8988T (cell line): ENCODE data around the gene TEK.
"Not testable (repeated sequence)": the region's sequence is repeated elsewhere in the genome, so short reads cannot be mapped to it uniquely, and the experiment has no call there.

Source experiments
- DNase-seq: peaks from one replicate; pipeline ENCODE4 v3.0.0; 2011

TEK gene

DNA sequence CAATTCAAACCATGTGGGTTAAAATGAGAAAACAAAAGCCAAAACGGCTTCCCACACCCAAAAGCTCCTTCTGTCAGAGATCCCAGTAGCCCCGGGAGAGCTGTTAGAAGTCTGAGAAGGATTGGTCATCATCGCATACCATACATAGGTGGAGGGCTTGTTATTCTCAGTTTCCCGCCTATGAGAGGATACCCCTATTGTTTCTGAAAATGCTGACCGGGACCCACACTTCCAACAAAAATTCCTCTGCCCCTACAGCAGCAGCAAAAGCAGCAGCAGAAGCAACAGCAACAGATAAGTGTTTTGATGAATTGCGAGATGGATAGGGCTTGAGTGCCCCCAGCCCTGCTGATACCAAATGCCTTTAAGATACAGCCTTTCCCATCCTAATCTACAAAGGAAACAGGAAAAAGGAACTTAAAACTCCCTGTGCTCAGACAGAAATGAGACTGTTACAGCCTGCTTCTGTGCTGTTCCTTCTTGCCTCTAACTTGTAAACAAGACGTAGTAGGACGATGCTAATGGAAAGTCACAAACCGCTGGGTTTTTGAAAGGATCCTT lies at the start of gene TEK:
TEK (plus strand) TSS at position 245 of the 561 bp plus-strand sequence. CDS start 366 bp downstream, outside the sequence.
- DNase-seq = no peak

DNA sequence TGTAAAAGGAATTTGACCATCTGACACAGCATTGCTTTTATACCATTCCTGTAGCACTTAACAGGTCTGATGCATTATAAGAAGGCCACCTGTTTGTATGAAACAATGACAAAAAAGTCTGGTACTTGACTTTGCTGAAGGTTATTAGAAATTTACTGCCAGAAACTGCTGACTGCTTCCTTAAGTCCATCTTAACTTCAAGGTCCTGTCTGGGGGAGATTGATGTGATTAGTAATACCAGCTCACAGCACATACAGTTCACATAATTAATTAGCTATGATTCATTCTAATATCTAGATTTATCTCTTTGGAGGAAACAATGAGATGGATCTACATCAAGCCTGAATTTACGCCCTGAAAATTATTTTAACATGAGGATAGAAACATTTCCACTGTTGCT lies 49.6 kb upstream of the TEK start:
- DNase-seq = no peak

DNA sequence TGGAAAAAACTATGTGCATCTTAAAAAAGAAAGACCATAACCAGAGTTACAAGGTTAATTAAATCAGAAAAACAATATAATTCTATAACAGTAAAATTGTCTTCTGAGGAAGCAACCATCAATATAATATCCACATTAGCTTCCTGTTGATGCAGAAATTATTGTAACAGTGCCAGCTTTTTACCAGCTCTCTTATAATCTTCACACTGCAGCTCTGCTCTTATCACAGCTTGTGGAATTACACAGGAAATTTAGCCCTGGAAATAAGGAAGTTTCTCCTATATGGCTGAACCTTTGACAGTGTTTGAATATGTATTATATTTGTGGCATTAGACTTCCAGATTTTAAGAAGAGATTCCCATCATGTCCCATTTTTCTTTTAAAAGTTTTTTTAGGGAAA lies 49.1 kb upstream of the TEK start:
- no peak for DNase-seq

DNA sequence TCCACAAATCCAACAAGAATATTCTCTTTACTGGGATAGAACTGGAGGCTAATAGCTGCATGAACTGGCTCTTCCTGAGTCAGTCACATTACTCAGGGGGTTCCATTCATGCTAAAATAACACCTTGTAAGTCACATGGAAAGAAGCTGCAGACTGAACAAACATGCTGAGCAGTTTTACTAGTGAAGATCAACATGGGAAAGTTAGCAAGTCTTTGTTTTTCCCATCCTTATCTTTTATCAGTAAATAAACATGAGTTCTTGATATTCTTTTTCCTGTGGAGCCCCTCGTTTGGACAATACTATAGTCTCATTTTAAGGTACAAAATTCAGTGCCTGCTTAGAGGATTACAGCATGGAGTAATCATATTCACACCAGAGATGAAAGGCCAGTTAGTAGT lies 43.7 kb upstream of the TEK start:
- DNase-seq = no peak

DNA sequence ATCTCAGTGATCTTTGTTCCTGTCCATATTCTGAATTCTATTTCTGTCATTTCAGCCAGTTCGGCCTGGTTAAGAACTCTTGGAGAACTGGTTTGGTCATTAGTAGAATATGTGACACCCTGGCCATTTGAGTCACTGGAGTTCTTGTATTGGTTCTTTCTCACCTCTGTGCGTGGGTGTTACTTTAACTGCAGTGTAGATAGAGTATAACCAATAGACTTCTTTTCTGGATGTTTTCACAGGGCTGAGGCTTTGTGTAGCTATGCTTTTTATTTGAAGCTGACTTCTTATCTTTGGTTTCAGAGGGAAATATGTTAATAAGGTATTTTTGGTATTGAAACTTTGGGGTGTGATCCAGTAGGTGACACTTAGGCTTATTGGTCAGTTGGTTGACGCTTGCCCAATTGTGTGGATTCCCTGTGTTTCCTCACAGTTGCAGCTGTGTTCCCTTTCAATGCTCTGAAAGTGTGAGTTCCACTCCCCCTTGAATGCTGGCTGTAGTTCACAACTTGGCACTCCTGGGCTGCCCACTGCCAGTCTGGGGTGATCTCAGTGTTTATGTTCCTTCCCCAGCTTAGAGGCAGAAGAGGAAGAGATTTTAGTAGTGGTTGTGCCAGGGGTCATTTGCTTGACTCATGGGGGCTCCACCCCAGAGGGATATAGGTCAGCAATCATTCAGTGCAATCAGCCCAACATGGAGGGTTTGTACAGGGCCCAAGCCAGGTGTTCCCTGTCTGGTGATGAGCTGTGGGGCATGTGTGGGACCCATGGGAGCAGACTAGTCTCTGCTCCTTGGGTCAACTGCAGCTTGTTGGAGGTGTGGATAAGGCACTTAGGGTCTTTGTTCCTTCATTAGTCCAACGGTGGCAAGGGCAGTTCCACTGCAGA lies 34.9 kb upstream of the TEK start:
- DNase-seq = no peak

DNA sequence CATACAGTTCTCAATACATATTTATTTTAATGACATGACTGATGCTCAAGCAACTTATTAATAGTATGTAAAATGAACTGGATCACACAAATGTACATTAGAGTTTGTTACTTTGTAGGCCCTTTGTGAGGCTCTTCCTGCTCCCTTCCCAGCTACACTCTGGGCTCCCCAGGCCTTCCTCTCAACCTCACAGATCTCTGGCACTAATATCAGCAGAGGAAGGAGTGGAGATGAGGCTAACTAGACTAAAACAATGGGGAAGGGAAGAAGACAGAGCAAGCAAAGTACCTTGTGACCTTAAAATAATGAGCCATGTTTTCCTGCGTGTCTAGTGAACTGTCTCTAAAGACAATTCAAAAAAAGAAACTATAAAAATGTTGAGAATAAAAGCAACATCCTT lies 30.3 kb upstream of the TEK start:
- no peak for DNase-seq

DNA sequence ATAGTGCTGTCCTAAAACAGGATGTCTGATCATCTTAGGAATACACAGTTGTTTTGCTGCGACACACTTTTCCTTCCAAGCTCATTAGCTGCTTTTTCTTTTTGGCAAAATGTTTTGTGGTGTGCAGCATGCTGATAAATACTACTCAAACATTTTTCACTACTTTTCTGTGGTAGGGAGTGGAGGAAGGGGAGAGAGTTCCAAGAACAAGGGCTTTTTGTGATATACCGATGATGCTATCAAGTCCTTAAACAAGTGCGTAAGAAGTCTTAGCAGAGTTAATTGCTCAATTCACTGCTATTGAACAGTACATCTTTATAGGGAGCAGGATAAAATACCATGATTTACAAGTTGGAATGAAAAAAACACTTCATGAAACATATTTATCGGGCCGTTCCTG lies 23.6 kb upstream of the TEK start:
- DNase-seq = no peak

DNA sequence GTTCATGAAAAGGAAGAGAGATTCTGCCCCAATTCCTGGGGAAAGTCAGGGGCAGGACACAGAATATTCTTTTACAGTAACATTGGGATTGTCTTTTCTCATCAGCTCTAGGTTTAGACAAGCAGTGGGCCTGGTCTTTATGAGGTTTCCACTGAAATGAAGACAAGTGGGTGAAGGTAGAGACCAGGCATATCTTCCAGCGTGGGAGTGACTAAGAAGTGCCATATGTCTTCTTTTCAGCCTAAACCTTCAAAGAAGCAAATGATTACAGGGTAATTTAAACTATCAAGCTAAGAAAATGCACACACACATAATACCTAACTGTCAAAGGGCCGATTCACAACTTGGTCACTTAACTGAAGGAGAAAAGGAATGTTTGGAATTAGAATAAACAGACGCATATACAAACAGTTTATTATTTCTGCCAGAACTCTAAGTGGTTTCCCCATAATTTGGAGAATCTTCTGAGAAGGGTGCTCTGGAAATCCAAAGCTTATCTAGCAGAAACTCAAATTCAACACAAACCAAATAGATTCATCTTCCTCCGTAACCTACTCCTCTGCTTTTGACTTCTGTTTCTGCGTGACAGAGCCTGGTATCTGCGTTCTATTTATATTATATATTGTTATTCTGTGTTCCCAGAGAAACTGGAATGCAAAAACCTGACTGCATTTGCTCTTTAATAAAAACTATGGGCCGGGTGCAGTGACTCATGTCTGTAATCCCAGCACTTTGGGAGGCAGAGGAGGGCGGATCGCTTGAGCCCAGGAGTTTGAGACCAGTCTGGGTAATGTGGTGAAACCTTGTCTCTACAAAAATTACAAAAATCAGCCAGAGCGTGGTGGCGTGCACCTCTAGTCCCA lies 22.0 kb upstream of the TEK start:
- DNase-seq = no peak

DNA sequence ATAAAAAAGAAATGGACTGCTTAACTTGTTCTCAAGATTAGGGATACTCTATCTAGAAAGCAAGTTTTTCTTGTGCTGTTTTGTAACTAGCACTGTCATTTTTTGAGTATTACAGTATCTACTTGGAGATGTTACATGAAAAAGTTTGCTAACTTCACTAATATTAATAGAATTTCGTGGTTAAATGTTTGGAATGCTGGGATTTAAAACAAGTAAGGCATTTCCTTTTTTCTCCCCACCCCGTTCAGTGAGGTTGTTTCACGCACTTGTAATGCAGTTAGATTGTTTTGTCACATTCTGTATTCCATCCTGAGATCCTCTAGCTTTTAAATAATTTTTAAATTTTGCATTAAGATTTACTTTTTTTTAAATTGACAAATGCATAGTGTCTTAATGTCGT lies 20.0 kb upstream of the TEK start:
- DNase-seq = no peak

DNA sequence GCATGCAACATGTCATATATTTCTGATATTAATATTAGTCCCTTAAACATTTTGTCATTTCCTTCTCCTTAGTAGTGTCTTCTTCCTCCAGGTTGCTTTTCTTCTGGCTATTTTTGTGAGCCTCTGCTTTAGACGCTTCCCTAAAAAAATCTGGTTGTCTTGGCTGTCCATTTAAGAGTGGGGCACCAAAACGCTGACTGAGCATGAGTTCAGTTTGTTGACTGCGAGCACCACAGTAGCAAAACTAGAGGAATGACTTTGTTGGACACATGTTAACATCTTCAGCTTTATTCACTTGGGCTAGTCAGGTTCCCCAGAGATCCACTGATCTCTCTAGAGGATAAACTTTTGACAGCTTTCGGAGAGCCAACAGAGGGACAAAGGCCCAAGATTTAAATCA lies 19.3 kb upstream of the TEK start:
- DNase-seq = no peak

DNA sequence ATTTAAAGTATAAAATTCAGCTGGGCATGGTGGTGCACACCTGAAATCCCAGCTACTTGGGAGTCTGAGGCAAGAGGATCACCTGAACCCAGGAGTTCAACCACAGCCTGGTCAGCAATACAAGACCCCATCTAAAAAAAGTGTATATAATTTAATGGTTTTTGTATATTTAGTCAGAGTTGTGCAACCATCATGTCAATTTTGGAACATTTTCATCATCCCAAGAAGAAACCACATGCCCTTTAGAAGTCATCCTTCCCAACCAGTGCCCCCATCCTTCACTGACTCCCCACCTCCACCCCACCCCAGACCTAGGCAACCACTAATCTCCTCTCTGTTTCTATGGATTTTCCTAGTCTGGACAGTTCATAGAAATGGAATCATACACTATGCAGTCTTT lies 18.8 kb upstream of the TEK start:
- no peak for DNase-seq

DNA sequence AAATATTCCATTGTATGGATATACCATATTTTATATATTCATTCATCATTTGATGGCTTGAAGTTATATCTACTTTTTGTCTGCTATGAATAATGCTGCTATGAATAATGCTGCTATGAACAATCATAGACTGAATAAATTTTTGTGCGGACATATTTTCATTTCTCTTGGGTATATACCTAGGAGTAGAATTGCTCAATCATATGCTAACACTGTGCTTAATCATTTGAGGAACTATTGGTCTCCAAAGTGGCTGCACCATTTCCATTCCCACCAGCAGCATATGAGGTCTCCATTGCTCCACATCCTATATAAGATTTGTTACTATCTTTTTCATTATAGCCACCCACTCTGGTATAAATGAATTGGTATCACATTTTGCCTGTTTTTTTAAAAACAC lies 18.3 kb upstream of the TEK start:
- DNase-seq = no peak

DNA sequence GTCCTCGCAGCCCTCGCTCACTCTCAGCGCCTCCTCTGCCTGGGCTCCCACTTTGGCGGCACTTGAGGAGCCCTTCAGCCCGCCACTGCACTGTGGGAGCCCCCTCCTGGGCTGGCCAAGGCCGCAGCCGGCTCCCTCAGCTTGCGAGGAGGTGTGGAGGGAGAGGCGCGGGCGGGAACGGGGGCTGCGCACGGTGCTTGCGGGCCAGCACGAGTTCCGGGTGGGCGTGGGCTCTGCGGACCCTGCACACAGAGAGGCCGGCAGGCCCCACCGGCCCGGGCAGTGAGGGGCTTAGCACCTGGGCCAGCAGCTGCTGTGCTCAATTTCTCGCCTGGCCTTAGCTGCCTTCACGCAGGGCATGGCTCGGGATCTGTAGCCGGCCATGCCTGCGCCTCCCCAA lies 16.5 kb upstream of the TEK start:
- DNase-seq = not testable (repeated sequence)

DNA sequence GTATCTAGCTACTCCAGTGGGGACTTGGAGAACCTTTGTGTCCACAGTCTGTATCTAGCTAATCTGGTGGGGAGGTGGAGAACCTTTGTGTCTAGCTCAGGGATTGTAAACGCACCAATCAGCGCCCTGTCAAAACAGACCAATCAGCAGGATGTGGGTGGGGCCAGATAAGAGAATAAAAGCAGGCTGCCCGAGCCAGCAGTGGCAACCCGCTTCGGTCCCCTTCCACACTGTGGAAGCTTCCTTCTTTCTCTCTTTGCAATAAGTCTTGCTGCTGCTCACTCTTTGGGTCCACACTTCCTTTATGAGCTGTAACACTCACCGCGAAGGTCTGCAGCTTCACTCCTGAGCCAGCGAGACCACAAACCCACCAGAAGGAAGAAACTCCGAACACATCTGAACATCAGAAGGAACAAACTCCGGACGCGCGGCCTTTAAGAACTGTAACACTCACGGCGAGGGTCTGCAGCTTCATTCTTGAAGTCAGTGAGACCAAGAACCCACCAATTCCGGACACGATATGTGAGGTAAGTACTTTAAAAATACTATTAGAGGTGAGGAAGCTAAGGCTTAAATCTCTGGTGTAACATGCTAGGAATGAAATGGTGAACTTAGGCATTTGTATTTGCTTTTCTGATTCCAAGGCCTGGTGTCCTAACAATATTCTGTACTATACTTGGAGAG lies 15.5 kb upstream of the TEK start:
- not testable (repeated sequence) for DNase-seq

DNA sequence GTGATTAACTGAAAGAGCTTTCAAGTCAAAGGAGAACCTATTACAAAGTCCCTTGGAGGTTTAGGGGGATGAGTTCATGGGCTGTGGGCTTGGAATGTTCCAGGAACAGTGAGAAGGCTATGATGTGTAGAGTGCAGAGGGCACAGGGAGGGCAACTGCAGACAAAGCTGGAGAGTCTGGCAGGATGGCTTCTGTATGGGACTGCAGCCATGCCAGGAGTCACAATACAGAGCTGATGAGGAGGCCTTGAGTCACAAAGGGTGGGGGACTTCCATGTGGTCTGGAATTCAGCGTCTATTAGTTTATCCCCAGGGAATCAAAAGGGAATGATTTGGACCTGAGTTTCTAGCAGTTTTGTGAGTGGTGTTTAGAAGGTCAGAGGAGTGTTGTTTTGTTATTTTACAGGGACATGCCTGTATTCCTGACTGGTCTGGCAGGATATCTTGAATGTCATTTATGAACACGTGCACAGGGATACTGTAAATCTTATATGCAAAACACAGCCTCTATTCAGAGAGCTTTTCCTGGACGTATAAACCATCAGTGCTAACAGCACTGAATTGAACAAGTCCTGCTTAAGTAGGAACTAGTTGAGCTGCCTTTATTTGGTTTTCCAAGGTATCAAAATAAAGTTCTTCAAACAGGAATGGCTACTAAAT lies 14.3 kb upstream of the TEK start:
- DNase-seq = no peak

DNA sequence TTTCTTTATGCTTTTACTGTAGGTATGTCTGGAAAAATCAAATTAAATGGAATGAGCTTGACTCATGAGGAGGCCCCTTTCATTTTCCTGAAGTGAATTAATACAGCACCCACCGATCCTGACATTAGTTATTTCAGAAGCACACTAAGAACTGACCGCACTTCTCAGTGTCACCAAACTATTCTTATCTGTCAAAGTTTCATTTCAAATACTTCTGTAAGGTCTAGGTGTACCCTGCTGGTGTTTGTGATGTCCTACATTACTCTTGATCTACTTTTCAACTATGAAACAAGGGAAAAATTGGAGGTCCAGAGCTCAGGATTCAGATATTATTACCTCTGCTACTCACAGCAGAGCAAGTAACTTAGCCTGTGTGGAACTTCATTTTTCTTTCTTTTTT lies 1.8 kb upstream of the TEK start:
- DNase-seq = no peak

DNA sequence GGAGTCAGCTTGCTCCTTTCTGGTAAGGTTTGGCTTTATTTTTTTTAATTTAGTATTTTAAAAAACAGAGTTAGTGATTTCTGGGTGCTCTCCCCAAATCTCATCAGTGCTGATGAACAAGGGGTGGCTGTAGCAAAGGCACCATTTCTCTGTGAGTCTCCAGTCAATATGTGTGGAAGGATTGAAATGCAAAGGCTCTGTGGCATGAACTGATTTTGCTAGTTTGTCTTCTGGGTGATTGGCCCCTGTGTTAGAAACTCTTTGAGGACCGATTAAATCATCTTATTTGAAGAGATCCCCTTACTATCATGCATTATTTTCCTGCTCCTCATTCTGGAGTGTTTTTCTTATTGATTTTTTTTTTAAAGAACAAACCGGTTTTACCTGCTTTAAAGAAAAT lies 596 bp downstream of the TEK start:
- DNase-seq = no peak

DNA sequence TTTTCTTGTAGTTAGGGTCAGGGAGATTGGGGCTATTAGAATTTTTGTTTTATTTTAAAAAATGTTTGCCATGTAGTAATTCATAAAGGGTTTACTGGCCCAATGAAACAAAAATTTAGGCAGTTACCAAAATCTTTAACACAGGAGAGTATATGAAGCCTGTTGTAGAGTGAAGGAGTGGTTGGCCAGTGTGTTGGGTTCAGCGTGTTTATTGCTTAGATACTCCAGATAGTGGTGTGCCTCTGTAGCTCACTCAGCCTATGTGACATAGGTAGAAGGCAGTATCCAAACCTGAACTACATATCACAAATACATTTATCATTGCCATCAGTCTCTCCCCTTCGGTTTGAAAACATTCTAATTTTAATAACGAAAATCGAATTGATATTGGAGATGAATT lies 1.2 kb downstream of the TEK start:
- DNase-seq = no peak

DNA sequence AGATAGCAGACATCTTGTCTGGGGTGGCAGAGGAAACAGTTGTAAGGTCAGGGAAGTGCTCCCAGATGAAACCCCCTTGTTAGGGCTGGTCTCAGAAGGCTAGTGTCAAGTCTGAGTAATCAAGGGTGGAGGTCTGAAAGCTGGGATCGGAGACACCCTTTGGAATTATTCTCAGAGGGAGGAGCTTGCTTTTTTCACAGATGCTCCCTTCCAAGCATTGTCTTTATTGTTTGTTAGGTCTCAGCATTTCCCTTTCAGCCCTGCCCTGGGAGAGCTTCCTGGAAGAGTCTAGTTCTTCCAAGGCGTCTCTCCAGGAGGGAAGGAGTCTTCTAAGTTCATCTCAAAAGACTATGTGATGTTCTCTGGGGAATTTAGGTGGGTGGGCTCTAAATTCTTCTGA lies 3.2 kb downstream of the TEK start:
- no peak for DNase-seq

DNA sequence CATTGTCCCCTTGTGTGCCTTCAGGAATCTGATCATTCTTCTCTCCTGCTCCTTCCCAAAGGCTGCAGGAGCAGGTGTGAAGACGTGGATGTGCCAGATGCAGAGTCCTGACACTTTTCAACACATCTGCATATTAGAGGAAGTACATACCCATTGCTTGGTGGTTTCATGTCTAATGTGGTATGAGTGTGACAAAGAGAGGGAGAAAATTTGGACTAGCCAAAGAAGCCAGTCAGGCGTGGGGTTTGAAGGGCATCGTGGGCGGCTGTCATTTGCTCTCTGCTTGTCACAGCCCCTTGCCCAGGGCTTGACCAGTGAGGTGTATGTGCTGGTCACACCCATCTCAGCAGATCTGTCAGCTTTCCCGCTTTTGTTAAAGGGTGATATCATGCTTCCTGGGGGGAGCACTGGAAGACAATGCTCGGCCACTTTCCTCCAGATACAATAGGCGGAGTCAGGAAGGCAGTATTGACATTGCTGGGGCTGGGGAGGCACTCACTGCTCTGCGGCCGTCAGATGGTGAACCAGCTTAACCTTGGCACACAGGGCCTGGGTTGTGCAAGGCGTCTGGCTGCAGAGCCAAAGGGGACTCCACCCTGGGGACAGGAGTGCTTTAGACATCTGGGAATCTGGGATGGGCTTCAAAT lies 8.6 kb downstream of the TEK start:
- DNase-seq = no peak

DNA sequence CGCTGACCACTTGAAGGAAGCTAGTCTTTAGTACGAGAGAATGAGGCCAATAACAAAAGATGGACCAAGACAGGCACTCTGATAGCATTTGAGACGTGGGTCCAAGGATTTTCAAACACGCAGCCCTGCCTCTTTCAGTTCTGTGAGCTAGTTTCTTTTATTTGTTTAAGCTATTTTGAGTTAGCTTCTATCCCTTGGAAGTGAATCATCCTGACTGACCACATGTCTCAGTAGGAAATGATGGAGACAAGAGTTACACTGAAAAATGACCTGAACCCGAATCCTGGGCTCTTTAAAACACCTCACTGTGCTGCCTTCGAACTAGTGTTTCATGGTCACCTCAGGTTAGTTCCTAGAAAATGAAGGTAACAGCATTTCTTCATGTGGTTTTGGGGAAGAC lies 9.9 kb downstream of the TEK start:
- no peak for DNase-seq

DNA sequence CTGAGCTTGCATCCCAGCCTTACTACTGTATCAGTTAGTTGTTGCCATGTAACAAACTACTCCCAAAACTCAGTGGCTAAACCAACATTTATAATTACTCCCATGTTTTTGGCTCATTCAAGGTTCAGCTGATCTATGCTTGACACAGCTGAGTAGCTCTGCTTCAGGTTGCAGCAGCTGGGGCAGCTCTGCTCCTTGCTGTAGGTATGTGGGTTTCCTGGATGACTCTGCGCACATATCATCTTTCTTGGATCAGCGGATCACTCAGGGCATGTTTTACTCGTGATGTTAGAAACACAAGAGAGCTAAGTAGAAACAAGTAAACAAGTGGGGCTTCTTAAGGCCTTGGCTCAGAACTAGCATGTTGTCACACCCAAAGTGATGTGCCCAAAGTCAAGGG lies 15.1 kb downstream of the TEK start:
- DNase-seq = no peak
